DOHH2 (cell line): ENCODE results near the gene THBS1.

Source experiments
- H3F3A ChIP-seq: fragments of 200-600 bp; sonication (generic), shearing (Covaris generic); 2 replicates; pipeline ENCODE4 v1.6.0; 2016; ENCODE audit warnings: antibody characterized with exemption, mild to moderate bottlenecking; ENCODE audit not compliant: control insufficient read depth, insufficient read depth
- H3K27ac ChIP-seq: fragments of 200-600 bp; sonication (generic); 2 replicates; pipeline ENCODE4 v1.5.1; 2014; ENCODE audit warnings: low read depth, mild to moderate bottlenecking, low read length, moderate library complexity
- H3K27me3 ChIP-seq: fragments of 200-600 bp; sonication (generic); 2 replicates; pipeline ENCODE4 v1.6.1; 2014; ENCODE audit warnings: mild to moderate bottlenecking, low read length, mixed read lengths; ENCODE audit not compliant: control insufficient read depth
- H3K36me3 ChIP-seq: fragments of 200-600 bp; sonication (generic); 2 replicates; pipeline ENCODE4 v1.6.1; 2014; ENCODE audit warnings: mild to moderate bottlenecking, low read length, moderate library complexity, mixed read lengths; ENCODE audit not compliant: control insufficient read depth
- H3K4me1 ChIP-seq: fragments of 200-600 bp; sonication (generic); 2 replicates; pipeline ENCODE4 v1.6.1; 2014; ENCODE audit warnings: mild to moderate bottlenecking, low read length, mixed read lengths; ENCODE audit not compliant: control insufficient read depth
- H3K4me2 ChIP-seq: fragments of 200-600 bp; sonication (generic); 2 replicates; pipeline ENCODE4 v1.6.0; 2014; ENCODE audit warnings: mild to moderate bottlenecking, low read length, moderate library complexity
- H3K4me3 ChIP-seq: fragments of 200-600 bp; sonication (generic); 2 replicates; pipeline ENCODE4 v1.5.1; 2014; ENCODE audit warnings: mild to moderate bottlenecking, low read length, mixed read lengths
- H3K79me2 ChIP-seq: fragments of 200-600 bp; sonication (generic); 2 replicates; pipeline ENCODE4 v1.6.1; 2014; ENCODE audit warnings: mild to moderate bottlenecking, low read length, mixed read lengths; ENCODE audit not compliant: control insufficient read depth
- H3K9me2 ChIP-seq: fragments of 200-600 bp; sonication (generic); replicated peaks from 2 replicates; pipeline ENCODE4 v1.6.1; 2014; ENCODE audit warnings: mild to moderate bottlenecking, low read length, mixed read lengths; ENCODE audit not compliant: control insufficient read depth
- H3K9me3 ChIP-seq: fragments of 200-600 bp; sonication (generic); 2 replicates; pipeline ENCODE4 v1.6.1; 2014; ENCODE audit warnings: antibody characterized with exemption, low read length, mixed read lengths; ENCODE audit not compliant: control insufficient read depth, insufficient read depth
- H4K20me1 ChIP-seq: fragments of 200-600 bp; sonication (generic); 2 replicates; pipeline ENCODE4 v1.6.0; 2014; ENCODE audit warnings: low read depth, mild to moderate bottlenecking, antibody characterized with exemption, low read length, moderate library complexity; ENCODE audit not compliant: control insufficient read depth, insufficient read depth
- EZH2phosphoT487 ChIP-seq: fragments of 200-600 bp; sonication (generic); IDR thresholded peaks from 2 replicates; pipeline ENCODE4 v1.6.1; 2017; ENCODE audit warnings: borderline replicate concordance, mild to moderate bottlenecking, antibody characterized with exemption, low read length, moderate library complexity, mixed read lengths
- TF ChIP-seq, protein P1 (sequence below): fragments of 200-600 bp; sonication (generic); IDR thresholded peaks from one replicate; pipeline ENCODE4 v1.5.1; 2014; ENCODE audit warnings: antibody characterized with exemption, mild to moderate bottlenecking, low read depth, low read length; ENCODE audit not compliant: poor library complexity, severe bottlenecking

The THBS1 gene

GRCh38 chr15:39645138-39645975 is 64.5 kb downstream of the THBS1 start:
- no peaks in the 10 kb centered on the region for H3K4me1 ChIP-seq
- H3K79me2 ChIP-seq = no peaks in the 10 kb centered on the region
- no peaks in the 10 kb centered on the region for H3K9me3 ChIP-seq
- H4K20me1 ChIP-seq = no peaks in the 10 kb centered on the region
- H3K27me3 ChIP-seq = no peaks in the 10 kb centered on the region
- no peak overlapping the region for H3K4me2 ChIP-seq
- no peak overlapping the region for H3K27ac ChIP-seq
- H3K36me3 ChIP-seq = no peaks in the 10 kb centered on the region
- no peaks in the 10 kb centered on the region for H3K9me2 ChIP-seq
- H3K4me3 ChIP-seq = no peak overlapping the region
- no peak for TF ChIP-seq EZH2phosphoT487
- TF ChIP-seq, protein P1, sequence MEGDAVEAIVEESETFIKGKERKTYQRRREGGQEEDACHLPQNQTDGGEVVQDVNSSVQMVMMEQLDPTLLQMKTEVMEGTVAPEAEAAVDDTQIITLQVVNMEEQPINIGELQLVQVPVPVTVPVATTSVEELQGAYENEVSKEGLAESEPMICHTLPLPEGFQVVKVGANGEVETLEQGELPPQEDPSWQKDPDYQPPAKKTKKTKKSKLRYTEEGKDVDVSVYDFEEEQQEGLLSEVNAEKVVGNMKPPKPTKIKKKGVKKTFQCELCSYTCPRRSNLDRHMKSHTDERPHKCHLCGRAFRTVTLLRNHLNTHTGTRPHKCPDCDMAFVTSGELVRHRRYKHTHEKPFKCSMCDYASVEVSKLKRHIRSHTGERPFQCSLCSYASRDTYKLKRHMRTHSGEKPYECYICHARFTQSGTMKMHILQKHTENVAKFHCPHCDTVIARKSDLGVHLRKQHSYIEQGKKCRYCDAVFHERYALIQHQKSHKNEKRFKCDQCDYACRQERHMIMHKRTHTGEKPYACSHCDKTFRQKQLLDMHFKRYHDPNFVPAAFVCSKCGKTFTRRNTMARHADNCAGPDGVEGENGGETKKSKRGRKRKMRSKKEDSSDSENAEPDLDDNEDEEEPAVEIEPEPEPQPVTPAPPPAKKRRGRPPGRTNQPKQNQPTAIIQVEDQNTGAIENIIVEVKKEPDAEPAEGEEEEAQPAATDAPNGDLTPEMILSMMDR = no peak
- no peaks in the 10 kb centered on the region for H3F3A ChIP-seq

DNA sequence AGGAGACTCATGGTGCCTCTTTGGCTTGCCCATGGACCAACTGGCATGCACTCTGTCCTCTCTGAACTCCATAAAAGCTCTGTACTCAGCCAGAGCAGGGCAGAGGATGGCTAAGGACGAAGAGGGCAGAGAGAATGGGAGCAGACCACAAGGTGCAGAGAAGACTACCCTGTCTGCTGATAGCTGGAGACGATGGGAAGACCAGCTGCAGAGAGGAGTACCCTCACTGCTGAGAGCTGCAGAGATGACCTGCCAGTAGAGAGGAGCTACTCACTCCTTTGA is 65.0 kb downstream of the THBS1 start:
- no peaks in the 10 kb centered on the region for H3K36me3 ChIP-seq
- no peak overlapping the region for H3K4me2 ChIP-seq
- H3F3A ChIP-seq = no peaks in the 10 kb centered on the region
- no peaks in the 10 kb centered on the region for H3K79me2 ChIP-seq
- no peaks in the 10 kb centered on the region for H3K9me3 ChIP-seq
- H4K20me1 ChIP-seq = no peaks in the 10 kb centered on the region
- no peak for TF ChIP-seq EZH2phosphoT487
- TF ChIP-seq, protein P1 = no peak
- no peaks in the 10 kb centered on the region for H3K9me2 ChIP-seq
- H3K4me1 ChIP-seq = no peaks in the 10 kb centered on the region
- H3K27me3 ChIP-seq = no peaks in the 10 kb centered on the region
- no peak overlapping the region for H3K4me3 ChIP-seq
- H3K27ac ChIP-seq = no peak overlapping the region

DNA sequence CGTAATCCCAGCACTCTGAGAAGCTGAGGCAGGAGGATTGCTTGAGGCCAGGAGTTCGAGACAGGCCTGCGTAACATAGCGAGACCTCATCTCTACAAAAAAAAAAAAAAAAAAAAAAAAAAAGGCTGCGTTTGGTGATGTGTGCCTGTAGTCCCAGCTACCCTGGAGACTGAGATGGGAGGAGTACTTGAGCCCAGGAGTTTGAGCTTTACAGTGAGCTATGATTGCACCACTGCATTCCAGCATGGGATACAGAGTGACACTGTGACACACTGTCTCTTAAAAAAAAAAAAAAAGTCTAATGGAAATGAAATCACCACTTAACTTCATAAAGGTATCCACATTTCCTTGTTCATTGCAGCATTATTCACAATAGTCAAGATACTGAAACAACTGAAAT is 65.5 kb downstream of the THBS1 start:
- Histone ChIP-seq H3K4me2 (no peak overlapping the region), H3K27me3 (0 out of 2 replicates have a peak, but pooled peaks cover 2% of the 10 kb centered on the region), H3K27ac (no peak overlapping the region), H3K9me2 (no peaks in the 10 kb centered on the region), H3F3A (no peaks in the 10 kb centered on the region), H3K79me2 (no peaks in the 10 kb centered on the region), H4K20me1 (no peaks in the 10 kb centered on the region), H3K4me1 (no peaks in the 10 kb centered on the region), H3K9me3 (no peaks in the 10 kb centered on the region), H3K4me3 (no peak overlapping the region), H3K36me3 (no peaks in the 10 kb centered on the region)
- no peak for TF ChIP-seq EZH2phosphoT487
- TF ChIP-seq, protein P1 = no peak
